HG02588 (cell line): Measurements from ENCODE around the gene DNAI7.
A peak's percentile ranks its signal among the peaks of the same experiment; 100 is the strongest.

Source experiments
- ATAC-seq: cut with Tn5 transposase; IDR thresholded peaks from one replicate; pipeline ENCODE4 v1.9.1; 2021; ENCODE audit warnings: mild to moderate bottlenecking, moderate library complexity; ENCODE audit not compliant: unreplicated experiment

DNAI7 gene

DNA sequence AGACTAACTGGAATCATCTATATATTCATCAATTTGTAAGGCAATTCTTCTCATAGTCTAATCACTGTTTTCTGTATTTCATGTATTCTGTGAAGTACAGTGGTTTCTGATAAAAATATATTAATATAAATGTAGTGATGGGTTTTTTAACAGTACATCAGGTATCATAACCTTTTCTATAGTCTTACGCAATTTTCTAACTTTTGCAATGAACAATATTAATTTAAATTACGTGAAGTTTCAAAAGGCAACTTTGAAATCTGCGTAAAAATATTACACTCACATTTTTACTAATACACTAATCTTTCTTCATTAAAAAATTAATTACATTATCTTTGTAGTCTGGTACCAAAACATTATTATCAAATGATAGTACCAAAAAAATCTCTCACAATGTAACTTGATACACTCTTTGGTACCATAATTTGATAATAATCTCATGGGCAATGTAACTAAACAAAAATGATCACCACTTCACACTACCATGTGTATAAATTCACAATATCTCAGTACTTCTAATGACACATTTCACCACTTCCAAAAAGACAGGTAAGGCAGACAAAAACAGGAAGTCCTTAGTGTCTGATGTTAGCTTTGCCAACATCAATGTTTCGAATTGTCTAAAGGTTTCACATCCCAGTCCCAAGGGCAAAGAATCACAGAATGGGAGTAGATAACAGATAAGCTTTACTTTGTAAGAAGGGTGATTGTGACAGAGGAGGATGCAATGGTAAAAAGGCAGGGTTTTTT is 8.7 kb downstream of the DNAI7 start:
- ATAC-seq: peak; percentile 46

- no peak for ATAC-seq
These were observed 10.8 kb downstream of the DNAI7 start for GRCh38 chr12:25184132-25184531.

DNA sequence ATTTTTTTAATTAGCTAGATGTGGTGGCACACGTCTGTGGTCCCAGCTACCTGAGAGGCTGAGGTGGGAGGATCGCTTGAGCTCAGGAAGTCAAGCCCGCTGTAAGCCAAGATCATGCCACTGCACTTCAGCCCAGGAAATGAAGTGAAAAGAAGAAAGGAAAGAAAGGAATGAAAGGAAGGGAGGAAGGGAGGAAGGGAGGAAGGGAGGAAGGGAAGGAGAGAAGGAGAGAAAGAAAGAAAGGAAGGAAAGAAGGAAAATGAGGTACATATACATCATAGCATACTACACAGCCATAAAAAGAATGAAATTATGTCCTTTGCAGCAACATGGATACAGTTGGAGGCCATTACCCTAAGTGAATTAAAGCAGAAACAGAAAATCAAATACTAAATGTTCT is 12.2 kb downstream of the DNAI7 start:
- ATAC-seq: no peak

GRCh38 chr12:25162866-25163265 is 32.1 kb downstream of the DNAI7 start:
- ATAC-seq: no peak

GRCh38 chr12:25156061-25156460 is 38.9 kb downstream of the DNAI7 start:
- ATAC-seq: no peak

DNA sequence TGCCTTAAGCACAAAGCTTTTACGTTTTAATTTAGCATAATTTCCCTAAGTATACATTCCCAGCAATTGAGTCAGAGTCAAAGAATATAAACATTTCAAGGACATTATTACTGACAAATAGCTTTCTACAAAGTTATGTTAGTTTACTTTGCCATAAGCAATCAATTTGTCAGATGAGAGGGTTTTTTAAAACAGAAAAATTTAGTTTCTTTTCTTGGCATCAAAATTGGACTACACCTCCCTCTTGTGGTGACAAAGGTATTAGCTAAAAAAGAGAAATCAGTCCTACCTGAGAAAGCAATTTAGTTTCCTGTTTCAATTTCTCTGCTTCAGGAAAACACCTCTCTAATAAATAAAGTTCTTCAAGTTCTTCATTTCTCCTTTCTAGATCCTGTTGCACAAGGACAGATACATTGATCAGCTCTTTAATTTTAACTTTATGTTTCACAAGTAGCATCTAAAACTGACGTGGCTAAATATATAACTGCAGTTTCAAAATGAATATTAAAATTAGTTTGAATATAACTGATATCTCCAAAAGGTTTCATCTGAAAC is 39.9 kb downstream of the DNAI7 start:
- ATAC-seq: peak; percentile 49

- ATAC-seq: no peak
These were observed 42.9 kb downstream of the DNAI7 start for GRCh38 chr12:25152055-25152454.

DNA sequence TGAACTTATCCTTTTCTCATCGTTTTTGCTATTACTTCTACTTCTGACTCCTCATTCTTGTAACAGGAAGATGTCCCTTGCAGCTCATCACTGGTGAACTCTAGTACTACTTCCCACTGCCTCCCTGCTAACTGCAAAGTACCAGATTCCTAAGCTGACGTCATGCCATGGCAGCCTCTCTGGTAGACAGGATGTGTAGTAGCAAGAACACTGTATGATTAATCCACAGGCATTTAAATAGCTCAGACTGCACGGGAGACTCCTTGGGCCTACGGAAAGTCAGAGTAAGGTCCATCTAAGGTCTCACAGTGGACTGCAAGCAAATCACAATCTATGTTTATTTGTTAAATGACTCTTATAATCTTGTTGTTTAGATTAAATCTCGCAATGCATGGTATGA is 43.5 kb downstream of the DNAI7 start:
- no peak for ATAC-seq

DNA sequence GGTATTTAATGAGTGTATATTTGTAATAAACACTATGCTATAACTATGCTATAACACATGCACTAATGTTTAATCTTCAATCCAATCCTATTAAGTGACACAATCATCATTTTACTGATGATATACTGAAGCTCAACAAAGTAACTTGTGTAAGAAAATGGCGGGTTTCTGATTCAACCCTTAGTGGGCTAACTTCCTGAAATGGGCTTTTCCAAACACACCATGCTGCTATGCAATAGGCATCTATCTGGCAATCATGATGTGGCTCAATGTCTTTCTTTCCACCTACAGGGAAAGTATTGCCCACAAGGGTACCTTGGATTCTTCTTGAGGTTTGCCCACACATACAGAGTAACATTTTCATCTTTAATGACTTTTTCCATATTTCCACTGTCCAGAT is 48.3 kb downstream of the DNAI7 start:
- no peak for ATAC-seq

DNA sequence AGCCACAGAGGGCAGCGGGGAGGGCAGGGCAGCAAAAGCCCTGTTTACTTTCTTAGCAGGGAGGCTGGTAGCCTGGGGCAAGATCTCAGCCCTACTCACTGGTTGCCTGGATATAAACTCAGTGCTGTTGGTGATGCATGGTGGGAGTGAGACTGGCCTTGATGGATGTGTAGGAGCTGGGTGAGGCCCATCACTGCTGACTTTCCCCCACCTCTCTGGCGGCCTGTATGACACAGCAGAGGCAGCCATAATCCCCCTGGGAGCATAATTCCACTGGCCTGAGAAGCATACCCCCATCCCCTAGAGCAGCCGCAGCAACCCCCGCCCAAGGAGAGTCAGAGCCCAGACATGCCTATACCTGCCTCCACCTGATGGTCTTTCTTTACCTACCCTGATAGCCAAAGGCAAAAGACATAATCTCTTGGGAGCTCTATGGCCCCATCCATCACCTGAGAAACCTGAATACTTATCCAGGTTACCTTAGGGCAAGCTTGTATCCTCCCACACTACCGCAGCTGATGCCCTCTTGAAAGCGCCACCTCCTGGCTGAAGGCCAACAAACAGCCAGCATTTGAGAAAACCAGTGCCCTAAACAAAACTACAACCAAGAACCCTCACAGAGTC is 59.3 kb downstream of the DNAI7 start:
- ATAC-seq: no peak

DNA sequence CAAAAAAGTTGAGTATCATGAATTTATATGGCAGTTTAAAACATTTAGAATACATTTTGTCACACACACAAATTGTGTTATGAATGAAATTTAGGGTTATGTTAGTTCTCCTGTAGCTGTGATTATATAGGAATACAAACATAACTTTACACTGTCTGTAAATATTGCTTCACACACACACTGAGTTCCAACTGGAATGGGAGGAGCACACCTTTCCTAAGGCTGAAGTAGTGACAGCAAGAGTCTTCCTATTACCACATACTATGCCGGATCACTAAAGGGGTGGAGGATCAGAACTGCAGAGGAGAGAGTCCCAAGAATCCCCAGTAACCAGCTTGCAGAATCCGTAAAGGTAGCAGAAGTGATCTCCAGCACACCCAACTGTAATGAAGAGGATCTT is 63.7 kb downstream of the DNAI7 start:
- ATAC-seq: no peak

GRCh38 chr12:25130741-25131188 is 64.2 kb downstream of the DNAI7 start:
- ATAC-seq: no peak

DNA sequence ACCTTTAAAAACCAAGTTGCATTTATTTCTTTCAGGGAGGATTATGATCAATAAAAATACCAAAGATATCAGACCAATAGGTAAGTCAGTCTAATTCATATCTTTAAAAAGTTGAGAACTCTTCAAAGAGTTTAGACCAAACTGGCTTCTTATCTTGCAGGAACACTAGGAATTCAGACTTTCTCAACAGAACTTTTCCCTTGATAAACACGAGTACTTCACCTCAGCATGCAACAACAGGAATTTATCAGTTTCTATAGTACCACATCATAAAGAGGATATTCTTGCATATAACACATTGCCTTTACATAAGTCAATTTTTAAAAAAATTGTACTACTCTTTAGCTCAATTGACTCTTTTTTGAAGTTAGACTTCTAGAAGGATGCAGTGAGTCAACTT is 68.2 kb downstream of the DNAI7 start:
- ATAC-seq: no peak

DNA sequence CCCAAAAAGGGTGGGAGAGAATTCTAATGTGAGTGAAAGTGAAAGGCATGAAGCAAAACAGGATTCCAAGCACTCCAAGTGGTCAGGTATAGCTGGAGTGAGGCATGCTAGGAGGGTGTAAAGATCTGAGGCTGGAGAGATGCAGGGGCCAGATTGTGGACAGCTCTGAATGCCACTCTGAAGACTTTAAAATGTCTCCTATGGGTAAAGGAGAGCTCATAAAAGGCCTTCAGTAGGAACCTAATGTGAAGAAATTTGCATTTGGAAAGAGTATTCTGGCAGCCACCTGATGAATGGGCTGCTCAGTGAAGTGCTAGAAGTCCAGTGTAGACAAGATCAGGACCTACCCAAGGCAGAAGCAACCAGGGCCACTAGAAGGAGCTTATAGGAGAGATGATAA is 68.9 kb downstream of the DNAI7 start:
- no peak for ATAC-seq

DNA sequence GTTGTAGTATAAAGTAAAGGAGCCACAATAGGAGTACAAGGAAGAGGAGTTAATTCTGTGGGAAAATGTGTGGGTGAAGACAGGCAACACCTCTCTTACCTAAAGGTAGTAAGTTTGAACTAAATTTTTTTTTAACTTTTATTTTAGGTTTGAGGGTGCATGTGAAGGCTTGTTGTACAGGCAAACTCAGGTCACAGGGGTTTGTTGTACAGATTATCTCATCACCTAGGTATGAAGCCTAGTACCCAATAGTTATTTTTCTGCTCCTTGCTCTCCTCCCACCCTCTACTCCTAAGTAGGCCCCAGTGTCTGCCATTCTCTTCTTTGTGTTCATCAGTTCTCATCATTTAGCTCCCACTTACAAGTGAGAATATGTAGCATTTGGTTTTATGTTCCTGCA is 70.5 kb downstream of the DNAI7 start:
- no peak for ATAC-seq

- no peak for ATAC-seq
These were observed 71.8 kb downstream of the DNAI7 start for GRCh38 chr12:25123126-25123525.

DNA sequence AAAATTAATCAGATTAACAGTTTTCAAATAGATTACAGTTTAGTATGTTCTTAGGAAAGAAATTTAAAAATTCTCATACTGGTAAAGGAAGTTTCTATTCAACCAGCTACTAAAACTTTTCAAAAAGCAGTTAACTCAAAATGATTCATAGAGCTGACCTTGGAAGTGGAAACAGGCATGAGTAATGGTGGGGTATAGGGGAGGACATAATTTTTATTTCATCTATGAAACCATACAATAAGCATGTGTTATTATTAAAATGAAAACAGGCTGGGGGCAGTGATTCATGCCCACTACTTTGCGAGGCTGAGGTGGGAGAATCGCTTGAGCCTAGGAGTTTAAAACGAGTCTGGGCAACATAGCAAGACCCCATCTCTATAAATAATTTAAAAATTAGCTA is 73.0 kb downstream of the DNAI7 start:
- no peak for ATAC-seq

DNA sequence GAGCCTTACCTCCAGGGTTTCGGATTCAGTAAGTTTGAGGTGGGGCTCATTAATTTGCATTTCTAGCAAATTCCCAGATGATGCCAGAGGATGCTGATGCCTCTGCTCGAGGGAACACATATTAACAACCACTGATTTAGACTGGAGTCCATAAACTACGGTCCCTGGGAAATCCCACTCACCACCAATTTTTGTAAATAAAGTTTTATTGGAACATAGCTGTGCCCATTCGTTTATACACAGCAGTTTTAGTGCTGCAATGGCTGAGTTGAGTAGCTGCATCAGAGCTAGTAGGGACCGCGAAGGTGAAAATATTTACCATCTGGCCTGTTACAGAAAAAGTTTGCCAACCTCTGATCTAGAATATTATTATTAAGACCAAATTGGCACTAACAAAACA is 73.8 kb downstream of the DNAI7 start:
- no peak for ATAC-seq

GRCh38 chr12:25119020-25119419 is 75.9 kb downstream of the DNAI7 start:
- ATAC-seq: no peak

DNA sequence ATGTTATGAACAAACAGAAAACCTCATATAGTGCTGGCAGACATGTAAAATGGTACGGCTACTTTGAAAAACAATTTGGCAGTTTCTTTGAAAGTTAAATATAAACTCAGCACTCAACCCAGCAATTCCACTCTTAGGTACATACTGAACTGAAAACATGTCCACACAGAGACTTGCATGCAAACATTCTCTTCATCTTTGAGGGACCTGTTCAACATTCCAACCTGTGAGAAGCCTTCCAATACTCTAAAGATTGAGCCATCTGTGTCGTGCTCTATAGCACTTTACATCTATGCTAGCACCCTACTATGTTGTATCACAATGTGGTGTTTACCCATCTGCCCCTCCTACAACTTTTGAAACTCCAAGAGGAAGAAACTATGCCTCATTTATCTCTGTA is 79.3 kb downstream of the DNAI7 start:
- ATAC-seq: no peak

GRCh38 chr12:25113651-25114050 is 81.3 kb downstream of the DNAI7 start:
- ATAC-seq: no peak

DNA sequence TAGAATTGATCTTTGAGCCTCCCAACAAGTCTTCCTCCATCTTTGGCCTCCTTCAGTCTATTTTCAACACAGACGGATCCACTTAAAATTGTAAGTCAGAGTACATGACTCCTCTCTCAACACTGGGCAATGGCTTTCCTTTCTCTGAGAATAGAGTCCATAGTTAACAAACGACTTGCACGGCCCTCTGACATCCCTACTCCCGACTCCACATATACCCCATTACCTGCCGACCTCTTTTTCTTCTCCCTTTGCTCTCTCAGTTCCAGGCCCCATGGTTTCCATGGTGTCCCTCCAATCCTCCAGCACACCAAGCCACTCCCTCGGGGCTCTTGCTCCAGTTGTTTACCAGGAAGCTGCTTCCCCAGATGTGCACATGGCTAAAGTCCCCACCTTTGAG is 84.7 kb downstream of the DNAI7 start:
- ATAC-seq: no peak
